ENCODE measurements around the gene LEMD2. TPM values are rescaled to one million over a fixed set of nuclear protein-coding genes. Genes with fewer than 3 reads are reported as not detected.

The LEMD2 gene
- total RNA-seq, 2 experiments from 2014 or later: 49.9 to 59.8 TPM

GRCh38 chr6:33827546-33828451 is 38.9 kb upstream of the LEMD2 start:
- H3K27me3 Mint-ChIP-seq (ENCODE audit: low read depth): peaks cover 12% of the 10 kb centered on the region
- ChIA-PET CTCF (no interaction called here), POLR2A (no interaction called here)
- H3K4me3 Mint-ChIP-seq: no peak overlapping the region
- no peak overlapping the region for H3K27ac Mint-ChIP-seq
- no peaks in the 10 kb centered on the region for H3K9me3 Mint-ChIP-seq (ENCODE audit: insufficient read depth)
- no peak for ATAC-seq
- H3K4me1 Mint-ChIP-seq (ENCODE audit: low read depth): no peaks in the 10 kb centered on the region
- H3K36me3 Mint-ChIP-seq (ENCODE audit: low read depth): no peaks in the 10 kb centered on the region
- DNase-seq: no peak

GRCh38 chr6:33826537-33826936 is 37.6 kb upstream of the LEMD2 start:
- no peak for ATAC-seq

GRCh38 chr6:33824461-33825154 is 35.7 kb upstream of the LEMD2 start:
- H3K27me3 Mint-ChIP-seq (ENCODE audit: low read depth): peaks cover 3% of the 10 kb centered on the region
- peaks cover 7% of the 10 kb centered on the region for H3K4me1 Mint-ChIP-seq (ENCODE audit: low read depth)
- H3K36me3 Mint-ChIP-seq (ENCODE audit: low read depth): no peaks in the 10 kb centered on the region
- H3K27ac Mint-ChIP-seq: no peak overlapping the region
- H3K9me3 Mint-ChIP-seq (ENCODE audit: insufficient read depth): no peaks in the 10 kb centered on the region
- CTCF ChIA-PET: no interaction called here
- no peak for ATAC-seq
- no peak for DNase-seq
- no peak overlapping the region for H3K4me3 Mint-ChIP-seq
- POLR2A ChIA-PET: interaction anchor here (1.5 kb wide), 1 partner anchor 30 kb away, joined by 4 read pairs; no protein-coding TSS in a partner anchor

More at GRCh38 chr6:33826537-33826936, 37.6 kb upstream of the LEMD2 start:
- Mint-ChIP-seq H3K36me3 (ENCODE audit: low read depth) (no peaks in the 10 kb centered on the region), H3K9me3 (ENCODE audit: insufficient read depth) (no peaks in the 10 kb centered on the region), H3K27ac (no peak overlapping the region), H3K27me3 (ENCODE audit: low read depth) (peaks cover 12% of the 10 kb centered on the region), H3K4me3 (no peak overlapping the region), H3K4me1 (ENCODE audit: low read depth) (no peaks in the 10 kb centered on the region)
- no peak for DNase-seq
- ChIA-PET POLR2A (no interaction called here), CTCF (no interaction called here)

- ATAC-seq: no peak
- H3K4me3 Mint-ChIP-seq: no peak overlapping the region
- no peaks in the 10 kb centered on the region for H3K9me3 Mint-ChIP-seq (ENCODE audit: insufficient read depth)
- DNase-seq: no peak
- H3K4me1 Mint-ChIP-seq (ENCODE audit: low read depth): peaks cover 7% of the 10 kb centered on the region
- ChIA-PET CTCF (no interaction called here), POLR2A (interaction anchor here (1.5 kb wide), 1 partner anchor 29 kb away, joined by 4 read pairs; no protein-coding TSS in a partner anchor)
- no peaks in the 10 kb centered on the region for H3K36me3 Mint-ChIP-seq (ENCODE audit: low read depth)
- no peak overlapping the region for H3K27ac Mint-ChIP-seq
- H3K27me3 Mint-ChIP-seq (ENCODE audit: low read depth): peaks cover 3% of the 10 kb centered on the region
Observed at GRCh38 chr6:33823806-33824205, 34.9 kb upstream of the LEMD2 start.

GRCh38 chr6:33822575-33823395 is 33.9 kb upstream of the LEMD2 start:
- ATAC-seq (no peak), DNase-seq (no peak)
- H3K9me3 Mint-ChIP-seq (ENCODE audit: insufficient read depth): no peaks in the 10 kb centered on the region
- POLR2A ChIA-PET: interaction anchor here (1.5 kb wide), 1 partner anchor 28 kb away, joined by 4 read pairs; no protein-coding TSS in a partner anchor
- CTCF ChIA-PET: no interaction called here
- peaks cover 7% of the 10 kb centered on the region for H3K4me1 Mint-ChIP-seq (ENCODE audit: low read depth)
- H3K4me3 Mint-ChIP-seq: no peak overlapping the region
- no peaks in the 10 kb centered on the region for H3K36me3 Mint-ChIP-seq (ENCODE audit: low read depth)
- H3K27ac Mint-ChIP-seq: no peak overlapping the region
- peaks cover 1% of the 10 kb centered on the region for H3K27me3 Mint-ChIP-seq (ENCODE audit: low read depth)

GRCh38 chr6:33820784-33821520 is 32.0 kb upstream of the LEMD2 start:
- Mint-ChIP-seq H3K4me1 (ENCODE audit: low read depth) (peaks cover 7% of the 10 kb centered on the region), H3K4me3 (no peak overlapping the region), H3K36me3 (ENCODE audit: low read depth) (no peaks in the 10 kb centered on the region), H3K27ac (no peak overlapping the region), H3K9me3 (ENCODE audit: insufficient read depth) (no peaks in the 10 kb centered on the region), H3K27me3 (ENCODE audit: low read depth) (peaks cover under 1% of the 10 kb centered on the region)
- no peak for DNase-seq
- no peak for ATAC-seq
- ChIA-PET CTCF (no interaction called here), POLR2A (no interaction called here)

GRCh38 chr6:33820243-33820642 is 31.3 kb upstream of the LEMD2 start:
- ChIA-PET POLR2A (no interaction called here), CTCF (interaction anchor here (1.6 kb wide), 1 partner anchor 49 kb away, joined by 5 read pairs; no protein-coding TSS in a partner anchor)
- Mint-ChIP-seq H3K4me3 (no peak overlapping the region), H3K36me3 (ENCODE audit: low read depth) (no peaks in the 10 kb centered on the region), H3K4me1 (ENCODE audit: low read depth) (peaks cover 7% of the 10 kb centered on the region), H3K9me3 (ENCODE audit: insufficient read depth) (no peaks in the 10 kb centered on the region), H3K27me3 (ENCODE audit: low read depth) (peaks cover 4% of the 10 kb centered on the region), H3K27ac (no peak overlapping the region)
- DNase-seq: no peak
- no peak for ATAC-seq

- H3K4me1 Mint-ChIP-seq (ENCODE audit: low read depth): peaks cover 7% of the 10 kb centered on the region
- POLR2A ChIA-PET: no interaction called here
- H3K9me3 Mint-ChIP-seq (ENCODE audit: insufficient read depth): no peaks in the 10 kb centered on the region
- DNase-seq (no peak), ATAC-seq (no peak)
- no peaks in the 10 kb centered on the region for H3K36me3 Mint-ChIP-seq (ENCODE audit: low read depth)
- H3K4me3 Mint-ChIP-seq: no peak overlapping the region
- peaks cover 5% of the 10 kb centered on the region for H3K27me3 Mint-ChIP-seq (ENCODE audit: low read depth)
- CTCF ChIA-PET: interaction anchor here (1.6 kb wide), 1 partner anchor 48 kb away, joined by 5 read pairs; no protein-coding TSS in a partner anchor
- H3K27ac Mint-ChIP-seq: no peak overlapping the region
Observed at GRCh38 chr6:33819021-33819420, 30.1 kb upstream of the LEMD2 start.

GRCh38 chr6:33818293-33818692 is 29.4 kb upstream of the LEMD2 start:
- ChIA-PET CTCF (no interaction called here), POLR2A (interaction anchor here (0.5 kb wide), 1 partner anchor 30 kb away, joined by 3 read pairs; no protein-coding TSS in a partner anchor)
- Mint-ChIP-seq H3K27me3 (ENCODE audit: low read depth) (peaks cover 10% of the 10 kb centered on the region), H3K9me3 (ENCODE audit: insufficient read depth) (no peaks in the 10 kb centered on the region), H3K4me1 (ENCODE audit: low read depth) (peaks cover 7% of the 10 kb centered on the region), H3K4me3 (no peak overlapping the region), H3K36me3 (ENCODE audit: low read depth) (no peaks in the 10 kb centered on the region), H3K27ac (no peak overlapping the region)
- no peak for ATAC-seq
- DNase-seq: no peak

- Mint-ChIP-seq H3K4me3 (no peak overlapping the region), H3K4me1 (ENCODE audit: low read depth) (peaks cover 7% of the 10 kb centered on the region), H3K36me3 (ENCODE audit: low read depth) (no peaks in the 10 kb centered on the region), H3K9me3 (ENCODE audit: insufficient read depth) (no peaks in the 10 kb centered on the region), H3K27ac (no peak overlapping the region), H3K27me3 (ENCODE audit: low read depth) (peaks cover 10% of the 10 kb centered on the region)
- CTCF ChIA-PET: interaction anchor here (1.2 kb wide), 1 partner anchor 161 kb away, joined by 3 read pairs; no protein-coding TSS in a partner anchor
- DNase-seq: no peak
- no peak for ATAC-seq
- POLR2A ChIA-PET: no interaction called here
Observed at GRCh38 chr6:33817489-33817888, 28.6 kb upstream of the LEMD2 start.

GRCh38 chr6:33816911-33817310 is 28.0 kb upstream of the LEMD2 start:
- Mint-ChIP-seq H3K27me3 (ENCODE audit: low read depth) (peaks cover 12% of the 10 kb centered on the region), H3K27ac (no peak overlapping the region), H3K4me1 (ENCODE audit: low read depth) (peaks cover 7% of the 10 kb centered on the region), H3K36me3 (ENCODE audit: low read depth) (no peaks in the 10 kb centered on the region), H3K9me3 (ENCODE audit: insufficient read depth) (no peaks in the 10 kb centered on the region), H3K4me3 (no peak overlapping the region)
- no peak for DNase-seq
- ChIA-PET CTCF (interaction anchor here (1.2 kb wide), 1 partner anchor 160 kb away, joined by 3 read pairs; no protein-coding TSS in a partner anchor), POLR2A (no interaction called here)
- ATAC-seq: no peak
